ENCODE results near the gene STAG1. TPM values are rescaled to one million over a fixed set of nuclear protein-coding genes. Genes with fewer than 3 reads are reported as not detected.

STAG1 gene
- total and polyA plus RNA-seq, 2 of the 13 experiments (the other 11 are each of a cell fraction or from before 2014, with no cell fraction given) = 6.2 to 25.9 TPM

- H3K4me1 ChIP-seq (ENCODE audit: insufficient read depth, low read length) = no peaks in the 10 kb centered on the region
- H2AFZ ChIP-seq (ENCODE audit: low read length) = no peak overlapping the region
Measured at GRCh38 chr3:136543385-136543784, 208.8 kb downstream of the STAG1 start.

More at GRCh38 chr3:136543385-136543784, 208.8 kb downstream of the STAG1 start:
- no TSS peak for BruUV-seq (replicated peaks)
- Histone ChIP-seq H3K4me2 (ENCODE audit: low read depth, low read length) (no peak overlapping the region), H4K20me1 (ENCODE audit: insufficient read depth, low read length) (no peaks in the 10 kb centered on the region), H3K9ac (ENCODE audit: insufficient read depth, low read depth, low read length) (no peak overlapping the region), H3K9me3 (ENCODE audit: low read length) (no peaks in the 10 kb centered on the region), H3K4me3 (replicated peaks in 1 of 3; ENCODE audit: insufficient read depth in 1 of 3, low read depth in 2 of 3, low read length in 3 of 3) (no peak overlapping the region), H3K79me2 (ENCODE audit: insufficient read depth, low read length) (no peaks in the 10 kb centered on the region), H3K27me3 (ENCODE audit: control insufficient read depth in 1 of 2, insufficient read depth in 2 of 2, low read length in 2 of 2) (no peaks in the 10 kb centered on the region), H3K27ac (ENCODE audit: extremely low read length, insufficient read depth, low read length) (no peak overlapping the region), H3K36me3 (replicated peaks in 1 of 2; ENCODE audit: control insufficient read depth in 1 of 2, insufficient read depth in 2 of 2, low read length in 2 of 2) (no peaks in the 10 kb centered on the region)
- CTCF ChIA-PET (ENCODE audit: low intra/inter-chr PET ratio, low total read pairs) = no interaction called here
- POLR2A ChIA-PET = no interaction called here
- no peak for FAIRE-seq
- TF ChIP-seq GMEB1 (CRISPR knock-in tag; IDR thresholded peaks at IDR 0.05; ENCODE audit: borderline replicate concordance) (no peak), EED (CRISPR knock-in tag; IDR thresholded peaks at IDR 0.05) (no peak), SNAPC4 (CRISPR knock-in tag; IDR thresholded peaks at IDR 0.05) (no peak), TOE1 (CRISPR knock-in tag; IDR thresholded peaks at IDR 0.05) (no peak), GLI4 (CRISPR knock-in tag; IDR thresholded peaks at IDR 0.05; ENCODE audit: borderline replicate concordance) (no peak), DNMT1 (CRISPR knock-in tag; IDR thresholded peaks at IDR 0.05) (no peak), ZBTB43 (CRISPR knock-in tag; conservative IDR thresholded peaks at IDR 0.05) (no peak), KLF11 (CRISPR knock-in tag; IDR thresholded peaks at IDR 0.05) (no peak)
- no peak for DNase-seq (ENCODE audit: low spot score)
- in situ Hi-C loops (cut with HindIII; ENCODE audit: extremely low pct_ligation_motif_present, low pct_unique_long_range_greater_than_20kb) (no loop called here), intact Hi-C loops (cut with micrococcal nuclease; ENCODE audit: unreplicated experiment) (loop anchor here (10.0 kb wide), 1 partner anchor 469 kb away; no protein-coding TSS in a partner anchor)
- ATAC-seq = no peak
- 99% methylated on average over 4 of the region's 4 CpGs for WGBS (ENCODE audit: low lambda C conversion rate)

All from HepG2 (cell line).